Adipocyte (in vitro differentiated cells): ENCODE measurements around the gene BTRC.
A peak's percentile ranks its signal among the peaks of the same experiment; 100 is the strongest.

ENCODE experiments used
- DNase-seq: peaks from one replicate; pipeline ENCODE4 v3.0.0-alpha.2; 2015; ENCODE audit warnings: low read depth
- H3K27me3 ChIP-seq: replicated peaks from 2 replicates; pipeline ENCODE4 v1.7.0; 2013; ENCODE audit warnings: mild to moderate bottlenecking, low read length, moderate library complexity; ENCODE audit not compliant: control insufficient read depth, insufficient read depth
- H3K36me3 ChIP-seq: 2 replicates; pipeline ENCODE4 v1.7.0; 2013; ENCODE audit warnings: low read length, mild to moderate bottlenecking, moderate library complexity; ENCODE audit not compliant: control insufficient read depth, insufficient read depth, severe bottlenecking
- H3K4me1 ChIP-seq: 2 replicates; pipeline ENCODE4 v1.7.0; 2013; ENCODE audit warnings: mild to moderate bottlenecking, low read length, moderate library complexity; ENCODE audit not compliant: control insufficient read depth, insufficient read depth
- H3K4me3 ChIP-seq: 2 replicates; pipeline ENCODE4 v1.7.0; 2013; ENCODE audit warnings: mild to moderate bottlenecking, low read length, moderate library complexity
- H3K9ac ChIP-seq: 2 replicates; pipeline ENCODE4 v1.7.0; 2013; ENCODE audit warnings: mild to moderate bottlenecking, low read length, moderate library complexity
- H3K9me3 ChIP-seq: 2 replicates; pipeline ENCODE4 v1.7.0; 2013; ENCODE audit warnings: mild to moderate bottlenecking, low read length, moderate library complexity; ENCODE audit not compliant: control insufficient read depth

The BTRC gene

DNA sequence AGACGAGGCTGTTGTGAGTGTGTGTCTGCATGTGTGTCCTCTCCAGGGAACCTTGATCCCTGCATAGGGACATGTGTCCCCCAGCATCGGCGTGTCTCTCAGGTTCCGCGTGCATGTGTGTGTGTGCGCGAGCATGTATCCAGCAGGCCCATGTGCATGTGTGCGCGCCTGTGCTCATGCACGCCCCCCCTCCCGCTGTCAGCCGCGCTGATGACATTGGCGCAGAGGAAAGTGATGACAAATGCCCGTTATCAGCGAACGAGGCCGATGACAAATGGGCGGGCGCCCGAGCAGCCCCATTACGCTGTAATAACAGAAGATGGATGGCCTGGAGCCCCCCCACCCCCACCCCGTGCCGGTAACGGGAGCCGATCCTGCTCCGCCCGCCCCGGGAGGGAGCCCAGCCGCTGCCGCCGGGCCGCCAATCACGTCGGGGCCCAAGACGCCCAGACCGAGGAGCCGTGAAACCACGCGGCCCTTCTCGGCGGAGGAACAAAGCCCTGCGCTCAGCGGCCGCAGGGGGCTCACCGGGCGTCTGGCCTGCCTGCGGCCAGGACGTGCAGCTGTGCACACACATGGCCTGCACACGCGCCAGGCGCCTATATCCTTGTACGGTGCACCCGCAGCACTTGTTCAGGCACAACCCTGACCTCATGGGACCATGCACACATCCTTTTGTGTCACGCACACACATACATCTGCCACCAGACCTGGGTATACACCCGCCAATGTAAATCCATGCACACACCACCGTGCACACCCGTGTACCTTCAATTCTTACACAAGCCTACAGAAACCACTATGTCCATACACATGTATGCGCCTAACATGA is 212.6 kb downstream of the BTRC start:
- no peaks in the 10 kb centered on the region for H3K36me3 ChIP-seq
- H3K9me3 ChIP-seq: no peaks in the 10 kb centered on the region
- peaks cover 14% of the 10 kb centered on the region for H3K4me1 ChIP-seq
- H3K9ac ChIP-seq: no peak overlapping the region
- H3K4me3 ChIP-seq: no peak overlapping the region
- peaks cover 61% of the 10 kb centered on the region for H3K27me3 ChIP-seq
- peak; percentile 32 for DNase-seq

DNA sequence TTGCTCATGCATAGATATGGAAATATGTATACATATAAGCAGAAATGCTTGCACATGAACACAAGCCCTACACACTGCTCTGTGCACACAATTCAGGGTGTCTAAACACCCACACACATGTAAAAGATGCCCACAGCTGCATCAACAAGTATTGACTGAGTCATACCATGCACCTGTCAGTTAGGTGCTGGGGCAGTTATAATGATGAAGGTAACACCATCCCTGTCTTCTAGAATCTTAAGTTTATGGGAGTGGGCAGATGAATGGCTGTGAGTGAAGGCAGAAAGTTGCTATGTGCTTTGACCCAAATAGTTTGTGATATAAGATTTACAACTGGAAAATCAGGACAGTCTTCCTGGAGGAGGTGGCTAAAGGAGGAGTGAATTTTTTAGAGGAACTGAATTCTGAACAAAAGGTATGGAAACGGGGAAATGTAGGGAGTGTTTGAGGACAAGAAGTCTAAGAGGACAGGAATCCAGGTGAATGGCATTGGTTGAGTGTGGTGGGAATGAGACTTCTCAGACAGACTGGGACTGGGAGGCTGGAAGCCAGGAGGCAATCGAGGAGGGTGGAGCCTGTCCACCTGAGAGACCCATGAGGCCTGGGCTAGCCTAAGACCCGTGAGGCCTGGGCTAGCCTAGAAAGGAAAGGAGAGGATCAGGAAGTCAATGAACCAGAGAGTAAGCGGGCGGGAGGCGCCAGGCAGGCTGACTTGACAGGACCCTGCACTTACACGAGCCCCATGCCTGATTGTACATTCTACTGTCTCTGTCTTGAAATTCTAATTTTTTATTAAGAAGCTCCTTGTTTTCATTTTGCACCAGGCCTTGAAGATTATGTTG is 213.4 kb downstream of the BTRC start:
- H3K9ac ChIP-seq: no peak overlapping the region
- H3K9me3 ChIP-seq: peaks cover 1% of the 10 kb centered on the region
- H3K4me1 ChIP-seq: peaks cover 14% of the 10 kb centered on the region
- no peak overlapping the region for H3K4me3 ChIP-seq
- peaks cover 53% of the 10 kb centered on the region for H3K27me3 ChIP-seq
- H3K36me3 ChIP-seq: no peaks in the 10 kb centered on the region
- no peak for DNase-seq

DNA sequence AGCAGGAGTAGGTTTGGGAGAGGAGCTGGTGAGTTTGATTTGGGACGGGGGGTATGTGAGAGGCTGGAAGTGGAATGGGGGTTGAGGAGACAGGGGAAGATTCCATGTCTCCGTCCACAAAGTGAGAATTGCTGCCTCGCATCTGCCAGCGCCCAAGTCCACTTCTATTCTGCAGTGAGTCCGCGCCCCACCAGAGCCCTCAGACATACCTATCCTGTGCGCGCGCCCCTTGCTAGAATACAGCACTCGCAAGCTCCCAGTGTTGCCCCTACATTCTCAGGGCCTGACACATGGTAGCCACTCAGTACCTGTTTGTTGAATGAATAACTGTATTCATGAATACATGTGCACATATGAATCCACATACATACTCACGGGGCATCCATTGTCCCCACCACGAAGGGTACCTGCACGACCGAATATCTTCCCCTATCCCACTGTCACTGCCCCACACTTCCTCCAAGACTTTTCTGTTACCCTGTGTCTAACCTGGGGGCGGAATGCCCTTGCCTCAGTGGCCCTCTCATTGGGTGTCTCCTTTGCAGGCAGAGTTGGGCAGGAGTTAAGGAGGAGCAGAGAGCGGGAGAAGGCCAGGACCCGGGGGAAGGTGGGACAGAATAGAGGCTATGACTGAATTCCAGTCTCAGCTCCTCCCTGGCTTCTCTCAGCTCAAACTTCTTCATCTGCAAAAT is 214.2 kb downstream of the BTRC start:
- no peak overlapping the region for H3K4me3 ChIP-seq
- H3K4me1 ChIP-seq: peaks cover 14% of the 10 kb centered on the region
- peaks cover 51% of the 10 kb centered on the region for H3K27me3 ChIP-seq
- H3K36me3 ChIP-seq: no peaks in the 10 kb centered on the region
- H3K9me3 ChIP-seq: peaks cover 9% of the 10 kb centered on the region
- DNase-seq: no peak
- H3K9ac ChIP-seq: no peak overlapping the region

DNA sequence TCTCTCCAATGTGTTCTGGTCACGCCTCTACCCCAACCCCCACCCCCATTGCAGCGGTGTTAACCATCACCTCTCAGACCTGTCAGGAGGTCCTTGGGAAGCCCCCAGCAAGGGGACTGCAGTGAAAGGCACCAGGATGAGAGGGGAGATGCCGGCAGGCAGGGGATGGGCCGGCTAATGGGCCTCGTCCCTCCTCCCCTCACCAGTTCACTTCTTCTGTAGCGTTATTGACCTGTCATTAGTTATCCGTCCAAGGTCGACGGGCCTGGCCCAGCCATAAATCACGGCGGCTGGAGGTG is 215.3 kb downstream of the BTRC start:
- DNase-seq: no peak
- Histone ChIP-seq H3K27me3 (peaks cover 46% of the 10 kb centered on the region), H3K4me1 (peaks cover 14% of the 10 kb centered on the region), H3K36me3 (no peaks in the 10 kb centered on the region), H3K4me3 (no peak overlapping the region), H3K9ac (no peak overlapping the region), H3K9me3 (peaks cover 10% of the 10 kb centered on the region)

DNA sequence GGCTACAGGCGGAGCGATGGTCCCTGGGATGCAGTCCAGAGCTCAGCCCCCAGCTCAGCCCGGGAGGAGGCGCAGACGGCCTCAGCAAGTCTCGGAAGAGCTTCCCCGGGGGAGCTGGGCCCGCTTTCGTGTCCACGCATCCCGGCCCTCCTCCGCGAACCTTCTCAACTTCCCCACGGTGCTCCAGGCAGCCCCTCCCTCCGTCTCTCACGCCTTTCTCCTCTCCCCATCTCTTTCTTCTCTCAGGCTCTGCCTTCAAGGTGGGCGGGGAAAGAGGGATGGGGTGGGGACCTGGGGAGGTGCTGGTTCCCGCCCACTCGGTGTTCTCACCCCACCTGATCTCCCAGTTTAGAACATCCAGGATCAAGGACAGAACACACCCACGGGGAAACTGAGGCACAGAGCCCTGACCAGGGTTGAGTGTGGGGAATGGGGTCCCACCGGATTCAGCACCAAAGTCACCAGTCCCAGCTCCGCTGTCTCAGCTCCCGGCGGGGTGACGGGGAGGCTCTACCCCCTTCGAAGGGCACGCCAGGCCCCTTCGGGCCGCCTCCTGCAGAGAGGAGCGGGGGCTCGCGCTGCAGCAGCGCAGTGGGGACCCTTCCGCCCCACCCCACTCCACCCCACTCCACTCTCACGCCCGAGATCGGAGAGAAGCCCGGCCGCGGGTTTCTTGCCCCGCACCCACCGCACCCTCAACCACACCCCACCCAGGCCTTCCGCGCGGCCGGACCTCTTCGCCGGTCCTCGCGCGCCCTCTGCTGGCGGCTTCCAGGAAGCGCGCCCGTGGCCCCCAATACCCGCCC is 215.9 kb downstream of the BTRC start:
- no peaks in the 10 kb centered on the region for H3K36me3 ChIP-seq
- H3K4me3 ChIP-seq: peak overlapping the region; percentile 79
- peaks cover 14% of the 10 kb centered on the region for H3K4me1 ChIP-seq
- peak overlapping the region; percentile 78 for H3K9ac ChIP-seq
- DNase-seq: peak; percentile 93
- H3K27me3 ChIP-seq: peaks cover 43% of the 10 kb centered on the region
- peaks cover 10% of the 10 kb centered on the region for H3K9me3 ChIP-seq

DNA sequence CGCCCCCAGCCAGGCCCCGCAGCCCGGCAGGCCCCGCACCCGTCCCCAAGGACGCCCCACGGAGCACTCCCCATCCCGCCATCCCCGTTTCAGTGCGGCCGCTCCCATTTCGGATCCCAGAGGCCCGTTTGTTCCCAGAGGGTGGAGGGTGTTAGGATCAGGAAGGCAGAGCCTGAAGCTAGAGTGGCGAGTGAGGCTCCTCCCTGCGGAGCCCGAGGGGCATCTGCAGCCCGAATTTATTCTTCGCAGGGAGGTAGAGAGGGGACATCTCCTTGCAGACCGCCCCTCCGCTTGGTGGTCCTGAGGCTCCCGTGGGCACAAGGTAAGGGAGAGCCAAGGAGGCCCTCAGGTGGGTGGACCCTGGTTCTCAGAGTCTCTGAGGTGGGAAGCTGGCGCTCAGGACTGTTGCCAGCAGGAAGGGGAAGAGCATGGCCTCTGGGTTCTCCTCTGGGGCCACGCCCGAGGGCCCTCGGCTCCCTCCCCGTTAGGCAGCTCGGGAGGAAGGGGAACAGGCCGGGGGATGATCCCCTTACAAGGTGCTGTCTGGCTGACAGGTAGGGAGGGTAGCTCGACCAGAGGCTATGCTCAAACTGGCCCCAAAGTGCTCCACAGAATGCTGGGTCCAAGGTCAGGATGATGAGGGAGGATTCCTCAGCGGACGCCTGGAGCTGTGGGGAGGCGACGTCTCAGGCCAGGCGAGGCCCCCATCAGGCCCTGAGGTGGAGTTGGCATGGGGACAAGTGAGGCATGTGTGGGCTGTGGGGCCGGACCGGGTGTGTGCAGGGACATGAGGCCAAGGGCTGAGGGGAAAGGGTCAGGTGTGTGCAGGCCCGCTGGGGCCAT is 216.7 kb downstream of the BTRC start:
- H3K4me1 ChIP-seq: peaks cover 14% of the 10 kb centered on the region
- H3K36me3 ChIP-seq: no peaks in the 10 kb centered on the region
- peak overlapping the region; percentile 69 for H3K9ac ChIP-seq
- H3K4me3 ChIP-seq: peak overlapping the region; percentile 72
- no peak for DNase-seq
- H3K9me3 ChIP-seq: peaks cover 10% of the 10 kb centered on the region
- peaks cover 37% of the 10 kb centered on the region for H3K27me3 ChIP-seq

DNA sequence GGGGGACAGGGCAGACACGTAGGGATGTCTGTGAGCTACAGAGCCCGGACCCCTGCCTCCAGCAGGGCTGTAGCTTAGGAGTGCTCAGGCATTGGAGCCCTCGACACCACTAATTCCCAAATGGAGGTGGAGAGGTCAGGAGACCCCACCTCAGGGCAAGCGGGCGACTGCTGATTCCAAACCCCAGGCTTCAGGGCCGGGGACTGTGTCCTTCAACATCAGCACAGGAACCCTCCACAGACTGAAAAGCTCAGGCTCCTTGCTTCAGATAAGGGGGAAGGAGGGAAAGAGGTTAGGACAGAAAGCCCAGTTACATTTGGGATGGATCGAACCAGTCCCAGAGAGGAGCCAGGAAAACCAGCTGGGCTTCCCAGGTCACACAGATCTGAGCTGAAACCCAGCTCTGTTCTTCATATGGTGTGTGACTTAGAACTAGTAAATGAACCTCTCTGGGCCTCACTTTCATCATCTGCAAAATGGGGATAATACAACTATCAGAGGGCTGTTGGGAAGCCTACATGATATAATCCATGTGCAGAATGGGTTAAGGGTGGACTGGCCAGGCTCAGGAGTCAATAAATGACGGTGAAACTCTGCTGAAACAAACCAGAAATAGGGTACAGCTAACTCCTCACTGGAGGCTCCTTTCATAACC is 217.4 kb downstream of the BTRC start:
- Histone ChIP-seq H3K27me3 (peaks cover 31% of the 10 kb centered on the region), H3K4me3 (no peak overlapping the region), H3K36me3 (no peaks in the 10 kb centered on the region), H3K9ac (no peak overlapping the region), H3K4me1 (peaks cover 10% of the 10 kb centered on the region), H3K9me3 (peaks cover 10% of the 10 kb centered on the region)
- no peak for DNase-seq

DNA sequence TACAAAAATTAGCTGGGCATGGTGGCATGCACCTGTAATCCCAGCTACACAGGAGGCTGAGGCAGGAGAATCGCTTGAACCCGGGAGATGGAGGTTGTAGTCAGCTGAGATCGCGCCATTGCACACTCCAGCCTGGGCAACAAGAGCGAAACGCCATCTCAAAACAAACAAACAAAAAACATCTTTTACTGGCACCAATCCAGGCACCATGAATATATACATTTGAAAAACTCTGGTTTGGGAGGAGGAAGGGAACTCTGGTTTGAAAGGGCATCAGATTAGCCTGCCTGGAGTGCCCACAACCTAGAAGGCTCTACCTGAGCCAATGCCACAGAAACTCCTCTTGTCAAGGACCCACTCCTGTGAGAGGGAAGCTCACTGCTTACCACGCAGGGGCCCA is 218.2 kb downstream of the BTRC start:
- Histone ChIP-seq H3K9me3 (peaks cover 10% of the 10 kb centered on the region), H3K4me1 (peaks cover 10% of the 10 kb centered on the region), H3K9ac (no peak overlapping the region), H3K4me3 (no peak overlapping the region), H3K36me3 (no peaks in the 10 kb centered on the region), H3K27me3 (peaks cover 24% of the 10 kb centered on the region)
- DNase-seq: no peak

DNA sequence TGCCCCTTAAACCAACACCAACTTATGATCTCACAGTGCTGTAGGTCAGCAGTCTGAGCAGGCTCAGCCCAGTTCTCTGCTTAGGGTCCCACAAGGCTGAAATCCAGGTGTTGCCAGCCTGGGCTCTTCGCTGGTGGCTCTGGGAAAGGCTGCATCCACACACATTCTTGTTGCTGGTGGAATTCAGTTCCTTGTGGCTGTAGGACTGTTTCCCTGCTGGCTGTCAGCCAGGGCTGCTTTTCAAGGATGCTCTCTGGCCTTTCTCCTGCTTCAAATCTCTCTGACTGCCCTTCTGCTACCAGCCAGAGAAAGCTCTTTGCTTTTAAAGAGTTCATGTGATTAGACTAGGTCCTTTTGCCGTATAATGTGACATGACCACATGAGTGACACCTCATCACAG is 218.8 kb downstream of the BTRC start:
- H3K9me3 ChIP-seq: peaks cover 10% of the 10 kb centered on the region
- no peak for DNase-seq
- H3K9ac ChIP-seq: no peak overlapping the region
- H3K36me3 ChIP-seq: peaks cover 2% of the 10 kb centered on the region
- no peak overlapping the region for H3K4me3 ChIP-seq
- peaks cover 18% of the 10 kb centered on the region for H3K27me3 ChIP-seq
- peaks cover 10% of the 10 kb centered on the region for H3K4me1 ChIP-seq
